H1 (cell line): ENCODE measurements around the gene FAM98A. TPM values are rescaled to one million over a fixed set of nuclear protein-coding genes. Genes with fewer than 3 reads are reported as not detected.
A peak's percentile ranks its signal among the peaks of the same experiment; 100 is the strongest.

Source experiments
- CTCF ChIA-PET: fragments of 300-600 bp; sonication (Branson Sonifier 250); formaldehyde crosslinking; loops from one replicate; lab custom pipeline; 2021; ENCODE audit not compliant: partially characterized antibody; lab: Charles Lee
- POLR2A ChIA-PET: fragments of 300-600 bp; sonication (Branson Sonifier 250); formaldehyde crosslinking; loops from one replicate; lab custom pipeline; 2021; ENCODE audit warnings: inconsistent platforms; ENCODE audit not compliant: partially characterized antibody; lab: Charles Lee
- DNase-seq, 2 experiments: peaks; one replicate each; pipeline versions ENCODE4 v3.0.0 to v3.0.0-alpha.2; 2010 to 2022; ENCODE audit warnings: low spot score in 2 of 2, low read depth in 1 of 2, mixed read lengths in 1 of 2
- FAIRE-seq: peaks from 2 replicates; lab custom pipeline; 2011; peaks lifted over from hg19 to GRCh38; lab: Jason Lieb, UNC
- H2AFZ ChIP-seq: 2 replicates; pipeline ENCODE4 v1.8.1; 2012; ENCODE audit warnings: low read length, inconsistent platforms
- H2AK5ac ChIP-seq: 2 replicates; pipeline ENCODE4 v1.6.1; 2013; ENCODE audit warnings: low read depth, low read length
- H2BK120ac ChIP-seq: replicated peaks from 2 replicates; pipeline ENCODE3; 2013; ENCODE audit warnings: low read depth, low read length, inconsistent platforms
- H2BK12ac ChIP-seq: 2 replicates; pipeline ENCODE4 v1.6.1; 2013; ENCODE audit warnings: low read depth, low read length
- H2BK15ac ChIP-seq: 2 replicates; pipeline ENCODE4 v1.6.1; 2013; ENCODE audit warnings: low read length
- H2BK20ac ChIP-seq: 2 replicates; pipeline ENCODE4 v1.6.1; 2013; ENCODE audit warnings: low read length
- H2BK5ac ChIP-seq: 2 replicates; pipeline ENCODE4 v1.6.1; 2013; ENCODE audit warnings: low read depth, low read length
- H3K14ac ChIP-seq: 2 replicates; pipeline ENCODE4 v1.6.1; 2013; ENCODE audit warnings: inconsistent platforms; ENCODE audit not compliant: insufficient read length
- H3K18ac ChIP-seq: 2 replicates; pipeline ENCODE4 v1.6.1; 2013; ENCODE audit warnings: low read length; ENCODE audit errors: extremely low read depth
- H3K23ac ChIP-seq: 2 replicates; pipeline ENCODE4 v1.6.1; 2013; ENCODE audit warnings: inconsistent platforms; ENCODE audit not compliant: insufficient read length
- H3K23me2 ChIP-seq: 2 replicates; pipeline ENCODE4 v1.6.1; 2013; ENCODE audit warnings: low read depth, low read length
- H3K27ac ChIP-seq: 2 replicates; pipeline ENCODE4 v1.6.1; 2011; ENCODE audit warnings: low read depth, low read length, inconsistent platforms
- H3K27me3 ChIP-seq, 4 experiments: replicated peaks in 1 of 4; 1 replicate in 1 of 4; 2 replicates in 3 of 4; pipeline versions ENCODE4 v1.6.1 to v1.8.1; 2011 to 2013; ENCODE audit warnings: low read length in 3 of 4, mild to moderate bottlenecking in 3 of 4, inconsistent platforms in 2 of 4, mixed read lengths in 2 of 4, moderate library complexity in 1 of 4; ENCODE audit not compliant: control insufficient read depth in 3 of 4, insufficient read depth in 3 of 4; ENCODE audit errors: extremely low read depth in 1 of 4
- H3K36me3 ChIP-seq, 4 experiments: 2 replicates each; pipeline versions ENCODE4 v1.6.1 to v1.8.1; 2011 to 2013; ENCODE audit warnings: mild to moderate bottlenecking in 4 of 4, low read length in 3 of 4, moderate library complexity in 2 of 4, control low read depth in 1 of 4, inconsistent platforms in 1 of 4; ENCODE audit not compliant: insufficient read depth in 4 of 4, control insufficient read depth in 2 of 4
- H3K4ac ChIP-seq: replicated peaks from 2 replicates; pipeline ENCODE3; 2013; ENCODE audit warnings: low read length, low read depth, mixed read lengths, inconsistent platforms; ENCODE audit not compliant: insufficient read length
- H3K4me1 ChIP-seq, 4 experiments: replicated peaks in 1 of 4; 1 replicate in 1 of 4; 2 replicates in 3 of 4; pipeline versions ENCODE4 v1.6.1 to v1.8.1; 2011 to 2013; ENCODE audit warnings: low read length in 3 of 4, inconsistent platforms in 2 of 4, mixed read lengths in 1 of 4; ENCODE audit not compliant: insufficient read depth in 4 of 4, control insufficient read depth in 3 of 4
- H3K4me2 ChIP-seq, 2 experiments: 2 replicates each; pipeline versions ENCODE4 v1.6.1 to v1.8.1; 2011 to 2013; ENCODE audit warnings: low read depth in 2 of 2, low read length in 2 of 2, control low read depth in 1 of 2, inconsistent platforms in 1 of 2, mild to moderate bottlenecking in 1 of 2; ENCODE audit not compliant: insufficient read depth in 1 of 2
- H3K4me3 ChIP-seq, 4 experiments: fragments of 200-600, 300-600 bp in 1 of 4; sonication (generic), shearing (Covaris generic), sonication (Bioruptor Twin) in 1 of 4; 2 replicates each; pipeline versions ENCODE4 v1.5.1 to v1.8.1; 2011 to 2016; ENCODE audit warnings: low read length in 4 of 4, low read depth in 3 of 4, control low read depth in 2 of 4, inconsistent platforms in 2 of 4, mild to moderate bottlenecking in 2 of 4, mixed read lengths in 1 of 4, moderate library complexity in 1 of 4; ENCODE audit not compliant: insufficient read depth in 2 of 4; ENCODE audit errors: extremely low read depth in 1 of 4
- H3K56ac ChIP-seq: replicated peaks from 2 replicates; pipeline ENCODE3; 2013; ENCODE audit warnings: low read depth, mild to moderate bottlenecking, mixed read lengths, low read length, inconsistent platforms; ENCODE audit not compliant: insufficient read length
- H3K79me1 ChIP-seq: 2 replicates; pipeline ENCODE4 v1.6.1; 2013; ENCODE audit warnings: low read depth, low read length, control low read depth
- H3K79me2 ChIP-seq, 2 experiments: 2 replicates each; pipeline versions ENCODE4 v1.6.1 to v1.8.1; 2012 to 2013; ENCODE audit warnings: low read length in 2 of 2, mild to moderate bottlenecking in 2 of 2, inconsistent platforms in 1 of 2; ENCODE audit not compliant: insufficient read depth in 2 of 2, control insufficient read depth in 1 of 2
- H3K9ac ChIP-seq, 4 experiments: replicated peaks in 1 of 4; 1 replicate in 1 of 4; 2 replicates in 3 of 4; pipeline versions ENCODE4 v1.6.1 to v1.8.1; 2011 to 2013; ENCODE audit warnings: low read depth in 3 of 4, low read length in 3 of 4, control low read depth in 2 of 4, mild to moderate bottlenecking in 2 of 4, moderate library complexity in 2 of 4, inconsistent platforms in 1 of 4; ENCODE audit errors: extremely low read depth in 1 of 4
- H3K9me3 ChIP-seq, 2 experiments: 2 replicates each; pipeline versions ENCODE4 v1.6.1 to v1.8.1; 2012 to 2013; ENCODE audit warnings: mild to moderate bottlenecking in 2 of 2, moderate library complexity in 2 of 2, control low read depth in 1 of 2, inconsistent platforms in 1 of 2, low read depth in 1 of 2, low read length in 1 of 2, mixed read lengths in 1 of 2; ENCODE audit not compliant: insufficient read depth in 2 of 2
- H4K20me1 ChIP-seq, 2 experiments: replicated peaks in 1 of 2; 2 replicates each; pipeline versions ENCODE3 to v1.8.1; 2011 to 2013; ENCODE audit warnings: inconsistent platforms in 2 of 2, low read length in 2 of 2, mild to moderate bottlenecking in 1 of 2; ENCODE audit not compliant: insufficient read depth in 2 of 2, control insufficient read depth in 1 of 2
- H4K5ac ChIP-seq: 2 replicates; pipeline ENCODE4 v1.6.1; 2013; ENCODE audit warnings: low read length, low read depth, mixed read lengths, inconsistent platforms; ENCODE audit not compliant: insufficient read length
- H4K8ac ChIP-seq: 2 replicates; pipeline ENCODE4 v1.8.0; 2013; ENCODE audit warnings: mild to moderate bottlenecking, moderate library complexity, low read length, inconsistent platforms; ENCODE audit not compliant: insufficient read depth; ENCODE audit errors: extremely low read depth
- H4K91ac ChIP-seq: replicated peaks from 2 replicates; pipeline ENCODE3; 2013; ENCODE audit warnings: low read length, mixed read lengths, inconsistent platforms; ENCODE audit not compliant: insufficient read length
- CBX5 ChIP-seq: fragments of 300-800, 300-1000 bp; sonication (generic); IDR thresholded peaks from 2 replicates; pipeline ENCODE4 v1.7.1; 2016; ENCODE audit warnings: antibody characterized with exemption, low read length, low read depth
- EGR1 ChIP-seq: IDR thresholded peaks from 2 replicates; pipeline ENCODE4 v1.6.1; 2011; ENCODE audit warnings: low read depth, low read length, borderline replicate concordance
- EP300 ChIP-seq, 2 experiments: IDR thresholded peaks; 1 replicate in 1 of 2; 2 replicates in 1 of 2; pipeline ENCODE4 v1.6.1; 2011 to 2012; ENCODE audit warnings: low read depth in 2 of 2, low read length in 2 of 2, mild to moderate bottlenecking in 2 of 2, borderline replicate concordance in 1 of 2, inconsistent platforms in 1 of 2, moderate library complexity in 1 of 2
- NANOG ChIP-seq: IDR thresholded peaks from 2 replicates; pipeline ENCODE4 v1.6.1; 2011; ENCODE audit warnings: low read length, low read depth, mild to moderate bottlenecking, inconsistent platforms; ENCODE audit not compliant: insufficient read depth, poor library complexity, severe bottlenecking
- SP1 ChIP-seq: IDR thresholded peaks from 2 replicates; pipeline ENCODE4 v1.6.1; 2011; ENCODE audit warnings: low read depth, low read length
- WGBS, 2 experiments: shearing (Covaris generic) in 1 of 2; methylation state at CpG; one replicate each; pipeline versions ENCODE4 v1.1.6 to v1.1.7; 2013 to 2015; ENCODE audit warnings: low lambda C conversion rate in 2 of 2, mixed read lengths in 2 of 2, inconsistent platforms in 1 of 2, low coverage in 1 of 2, missing lambda C conversion rate in 1 of 2; ENCODE audit not compliant: insufficient replicate concordance in 2 of 2, insufficient coverage in 1 of 2, insufficient read length in 1 of 2; ENCODE audit errors: extremely low coverage in 1 of 2, missing lambda C conversion rate in 1 of 2; 5-methylcytosine and 5-hydroxymethylcytosine counted together
- polyA plus RNA-seq, 7 experiments: library from polyadenylated mRNA; depleted of rRNA in 3 of 7; stranded (reverse) in 5 of 7; unstranded in 2 of 7; fragments of >200 nt in 5 of 7; fragments of 200-250 nt in 2 of 7; gene quantifications; 1 replicate in 5 of 7; 2 replicates in 1 of 7; 4 replicates in 1 of 7; pipeline versions ENCODE4 v1.2.1 to v1.2.3, GENCODE V29; 2011 to 2013; ENCODE audit warnings: missing spikeins in 2 of 7, mixed read lengths in 2 of 7
- total RNA-seq: library from RNA; stranded (reverse); fragmentation: NEBNext Ultra II Directional; extraction: Animal tissue kit (Norgen Biotek cat#: 25700); gene quantifications from 2 replicates; pipeline ENCODE4 v1.2.1, GENCODE V29; 2021

The FAM98A gene
- total and polyA plus RNA-seq, 2 of the 8 experiments (the other 6 are each of a cell fraction or from before 2014, with no cell fraction given), result 53.2 to 103 TPM

- H2BK15ac ChIP-seq, result no peak overlapping the region
- H2AK5ac ChIP-seq, result no peak overlapping the region
- POLR2A ChIA-PET, result interaction anchor here (0.7 to 2.4 kb wide), 3 partner anchors 8 to 45 kb away, joined by 3 to 10 read pairs (median 3); partner anchors contain the start of gene FAM98A
- peak overlapping the region; percentile 31 to 57 for H3K4me2 ChIP-seq
- no peak overlapping the region for H3K14ac ChIP-seq
- no peaks in the 10 kb centered on the region; the same call in 1 of the 2 replicates for H3K79me1 ChIP-seq
- no peak overlapping the region for H2AFZ ChIP-seq
- no peak overlapping the region for H3K56ac ChIP-seq
- peaks cover 0 to 25% of the 10 kb centered on the region in 2 experiments; a peak in 2 of 4 replicates for H3K79me2 ChIP-seq
- FAIRE-seq, result peak; percentile 81
- peaks cover 0 to 23% (median 15%) of the 10 kb centered on the region in 4 experiments; a peak in 6 of 7 replicates for H3K4me1 ChIP-seq
- H3K18ac ChIP-seq, result peak overlapping the region; percentile 89; the same call in 1 of the 2 replicates
- H3K27me3 ChIP-seq, result no peaks in the 10 kb centered on the region
- H4K91ac ChIP-seq, result no peak overlapping the region
- H3K27ac ChIP-seq, result peak overlapping the region; percentile 23; the same call in 1 of the 2 replicates
- no peak overlapping the region for H3K4ac ChIP-seq
- H3K36me3 ChIP-seq, result peaks cover 0 to 19% (median 7%) of the 10 kb centered on the region in 4 experiments; a peak in 4 of 8 replicates
- 0 out of 2 replicates have a peak overlapping the region, but pooled peaks have one; percentile 46 for H2BK12ac ChIP-seq
- no peak overlapping the region for H3K9ac ChIP-seq
- H3K4me3 ChIP-seq, result peak overlapping the region in 2 of 4 experiments; percentile 1 to 45; a peak in 4 of 8 replicates
- no peak overlapping the region for H4K8ac ChIP-seq
- H3K23ac ChIP-seq, result no peak overlapping the region
- H4K5ac ChIP-seq, result peak overlapping the region; percentile 84
- DNase-seq, result peak in 1 of 2 experiments; percentile 78
- H2BK120ac ChIP-seq, result no peak overlapping the region
- 7% methylated on average over 4 of the region's 4 CpGs; no CpG with 5 or more reads in 1 of the 2 experiments for WGBS, 2 experiments
- no peaks in the 10 kb centered on the region for H4K20me1 ChIP-seq
- CTCF ChIA-PET, result interaction anchor here (0.7 to 1.4 kb wide), 2 partner anchors 23 to 28 kb away, joined by 3 read pairs; no protein-coding TSS in a partner anchor
- H2BK5ac ChIP-seq, result peak overlapping the region; percentile 88; the same call in 1 of the 2 replicates
- H3K23me2 ChIP-seq, result no peaks in the 10 kb centered on the region
- peaks cover 16 to 20% of the 10 kb centered on the region in 2 experiments for H3K9me3 ChIP-seq
- no peak overlapping the region for H2BK20ac ChIP-seq
- TF ChIP-seq EGR1 (no peak), CBX5 (no peak), NANOG (peak; percentile 44), EP300 (IDR thresholded peaks at IDR 0.05; ENCODE audit: borderline replicate concordance in 1 of 2, low read depth in 2 of 2, low read length in 2 of 2) (peak in 1 of 2 experiments; percentile 29; a peak in 1 of 3 replicates), SP1 (peak; percentile 65; the same call in 1 of the 2 replicates)
Observed at GRCh38 chr2:33607251-33607721, 8.2 kb upstream of the FAM98A start.
